ENCODE data around the gene CD37.
A peak's percentile ranks its signal among the peaks of the same experiment; 100 is the strongest.

GRCh38 chr19:49326165-49326704 lies 9.0 kb upstream of the CD37 start:
- TF ChIP-seq ATF7 (IDR thresholded peaks at IDR 0.05; ENCODE audit: low read depth): peak; percentile 55; the same call in 1 of the 2 replicates
- TF ChIP-seq EZH2 (IDR thresholded peaks at IDR 0.05; ENCODE audit: borderline replicate concordance, control insufficient read depth, low read depth, low read length): no peak
- TF ChIP-seq CHD1 (IDR thresholded peaks at IDR 0.05; ENCODE audit: low read depth, low read length): no peak

All from GM12878 (cell line).